HK-2 (cell line): ENCODE results near the gene ZNF563.
A peak's percentile ranks its signal among the peaks of the same experiment; 100 is the strongest.

Source experiments
- DNase-seq: peaks from one replicate; pipeline ENCODE4 v3.0.0-alpha.2; 2018; ENCODE audit not compliant: unreplicated experiment

Gene ZNF563

GRCh38 chr19:12294249-12295158, 38.9 kb downstream of the ZNF563 start, which contains the start of gene ZNF44:
Gene ZNF44, minus strand, starts transcription at chr19:12294883. Its CDS starts 189 bp downstream, at chr19:12294694.
- peak; percentile 97 for DNase-seq

GRCh38 chr19:12293777-12294248, 39.6 kb downstream of the ZNF563 start:
- peak; percentile 96 for DNase-seq

GRCh38 chr19:12289790-12290065, 43.7 kb downstream of the ZNF563 start:
- DNase-seq: no peak

GRCh38 chr19:12287958-12288500, 45.4 kb downstream of the ZNF563 start:
- no peak for DNase-seq

GRCh38 chr19:12284631-12285030, 48.8 kb downstream of the ZNF563 start:
- DNase-seq: no peak

- no peak for DNase-seq
Observed at GRCh38 chr19:12284226-12284625, 49.2 kb downstream of the ZNF563 start.

- no peak for DNase-seq
Observed at GRCh38 chr19:12278713-12279112, 54.7 kb downstream of the ZNF563 start.

GRCh38 chr19:12272980-12273901, 60.2 kb downstream of the ZNF563 start:
- DNase-seq: no peak

- DNase-seq: no peak
Observed at GRCh38 chr19:12272386-12272785, 61.0 kb downstream of the ZNF563 start.

- DNase-seq: no peak
Observed at GRCh38 chr19:12270854-12271253, 62.6 kb downstream of the ZNF563 start.
